Thyroid gland (tissue), 4 donors: ENCODE results near the gene OXT.

ENCODE experiments used
- CTCF ChIP-seq, 6 experiments: fragments of 200-600 bp in 3 of 6; fragments of 450-650 bp in 3 of 6; sonication (generic) in 3 of 6; IDR thresholded peaks; one replicate each; pipeline ENCODE4 v1.5.1; 2016 to 2019; ENCODE audit warnings: antibody characterized with exemption in 6 of 6, mild to moderate bottlenecking in 2 of 6, inconsistent platforms in 1 of 6, moderate library complexity in 1 of 6
- POLR2A ChIP-seq, 2 donors: fragments of 450-650 bp; IDR thresholded peaks; one replicate each; pipeline ENCODE4 v1.6.1; 2017; ENCODE audit warnings: antibody characterized with exemption in 2 of 2, mild to moderate bottlenecking in 2 of 2, moderate library complexity in 1 of 2

- no peak for TF ChIP-seq POLR2A (IDR thresholded peaks at IDR 0.05)
- TF ChIP-seq CTCF (IDR thresholded peaks at IDR 0.05) = no peak
Observed at GRCh38 chr20:3121271-3121911, 50.0 kb downstream of the OXT start.
